HL-60 (cell line): ENCODE data around the gene ALX4.

Experiments used
- DNase-seq, 2 experiments: peaks; one replicate each; pipeline ENCODE4 v3.0.0-alpha.2; 2010 to 2020; ENCODE audit warnings: low read depth in 1 of 2, low spot score in 1 of 2
- H3K27ac ChIP-seq: fragments of 250-450 bp; sonication (Bioruptor Pico); replicated peaks from 2 replicates; pipeline ENCODE4 v1.5.1; 2020; ENCODE audit warnings: mild to moderate bottlenecking, moderate library complexity
- H3K27me3 ChIP-seq: fragments of 250-450 bp; sonication (Bioruptor Pico); 2 replicates; pipeline ENCODE4 v1.5.1; 2021; ENCODE audit warnings: mild to moderate bottlenecking, moderate library complexity; ENCODE audit not compliant: insufficient read depth, poor library complexity, severe bottlenecking
- H3K4me3 ChIP-seq: replicated peaks from 2 replicates; pipeline ENCODE4 v1.5.1; 2011; ENCODE audit warnings: mild to moderate bottlenecking, control low read depth, low read length; ENCODE audit not compliant: insufficient read depth
- CTCF ChIP-seq: IDR thresholded peaks from one replicate; pipeline ENCODE4 v1.5.1; 2011; ENCODE audit warnings: low read length, control low read depth, inconsistent platforms; ENCODE audit not compliant: insufficient read depth
- GABPA ChIP-seq: IDR thresholded peaks from 2 replicates; pipeline ENCODE4 v1.6.1; 2012; ENCODE audit warnings: low read depth
- POLR2AphosphoS5 ChIP-seq: IDR thresholded peaks from 2 replicates; pipeline ENCODE4 v1.6.1; 2012; ENCODE audit warnings: low read depth
- REST ChIP-seq: IDR thresholded peaks from 2 replicates; pipeline ENCODE4 v1.6.1; 2012; ENCODE audit warnings: low read depth; ENCODE audit not compliant: insufficient replicate concordance
- SPI1 ChIP-seq: IDR thresholded peaks from 2 replicates; pipeline ENCODE4 v1.6.1; 2012; ENCODE audit warnings: low read depth, mild to moderate bottlenecking, borderline replicate concordance

Gene ALX4

GRCh38 chr11:44243086-44243485, 66.9 kb downstream of the ALX4 start:
- no peak overlapping the region for H3K27ac ChIP-seq
- TF ChIP-seq REST (no peak), CTCF (no peak), GABPA (no peak), SPI1 (no peak), POLR2AphosphoS5 (no peak)
- H3K4me3 ChIP-seq, result no peak overlapping the region

GRCh38 chr11:44241851-44242250, 68.1 kb downstream of the ALX4 start:
- Histone ChIP-seq H3K27me3 (no peaks in the 10 kb centered on the region), H3K4me3 (no peak overlapping the region), H3K27ac (no peak overlapping the region)
- DNase-seq, result no peak
- TF ChIP-seq GABPA (no peak), REST (no peak), CTCF (no peak), POLR2AphosphoS5 (no peak)

More at GRCh38 chr11:44243086-44243485, 66.9 kb downstream of the ALX4 start:
- H3K27me3 ChIP-seq, result no peaks in the 10 kb centered on the region
- DNase-seq, result no peak

- no peak for TF ChIP-seq REST
- TF ChIP-seq SPI1, result no peak
- no peak for TF ChIP-seq POLR2AphosphoS5
- TF ChIP-seq GABPA, result no peak
- no peak for TF ChIP-seq CTCF
- DNase-seq, result no peak
- H3K27me3 ChIP-seq, result no peaks in the 10 kb centered on the region
- no peak overlapping the region for H3K27ac ChIP-seq
- H3K4me3 ChIP-seq, result no peak overlapping the region
These were observed 72.8 kb downstream of the ALX4 start for GRCh38 chr11:44237156-44237555.
